ENCODE measurements around the gene RNASEH1. TPM values are rescaled to one million over a fixed set of nuclear protein-coding genes. Genes with fewer than 3 reads are reported as not detected.

The RNASEH1 gene
- total RNA-seq, 1 donor from 2014 or later, result 25.5 TPM

- peaks cover 2% of the 10 kb centered on the region for H3K36me3 Mint-ChIP-seq (ENCODE audit: unreplicated experiment)
- H3K27ac Mint-ChIP-seq (ENCODE audit: unreplicated experiment), result no peak overlapping the region
- peak; percentile 83 for DNase-seq (ENCODE audit: extremely low spot score, unreplicated experiment)
- no peak overlapping the region for H3K4me3 Mint-ChIP-seq (ENCODE audit: unreplicated experiment)
- peaks cover 12% of the 10 kb centered on the region for H3K4me1 Mint-ChIP-seq (ENCODE audit: unreplicated experiment)
- H3K9me3 Mint-ChIP-seq (ENCODE audit: unreplicated experiment), result no peaks in the 10 kb centered on the region
- TF ChIP-seq, protein P1, sequence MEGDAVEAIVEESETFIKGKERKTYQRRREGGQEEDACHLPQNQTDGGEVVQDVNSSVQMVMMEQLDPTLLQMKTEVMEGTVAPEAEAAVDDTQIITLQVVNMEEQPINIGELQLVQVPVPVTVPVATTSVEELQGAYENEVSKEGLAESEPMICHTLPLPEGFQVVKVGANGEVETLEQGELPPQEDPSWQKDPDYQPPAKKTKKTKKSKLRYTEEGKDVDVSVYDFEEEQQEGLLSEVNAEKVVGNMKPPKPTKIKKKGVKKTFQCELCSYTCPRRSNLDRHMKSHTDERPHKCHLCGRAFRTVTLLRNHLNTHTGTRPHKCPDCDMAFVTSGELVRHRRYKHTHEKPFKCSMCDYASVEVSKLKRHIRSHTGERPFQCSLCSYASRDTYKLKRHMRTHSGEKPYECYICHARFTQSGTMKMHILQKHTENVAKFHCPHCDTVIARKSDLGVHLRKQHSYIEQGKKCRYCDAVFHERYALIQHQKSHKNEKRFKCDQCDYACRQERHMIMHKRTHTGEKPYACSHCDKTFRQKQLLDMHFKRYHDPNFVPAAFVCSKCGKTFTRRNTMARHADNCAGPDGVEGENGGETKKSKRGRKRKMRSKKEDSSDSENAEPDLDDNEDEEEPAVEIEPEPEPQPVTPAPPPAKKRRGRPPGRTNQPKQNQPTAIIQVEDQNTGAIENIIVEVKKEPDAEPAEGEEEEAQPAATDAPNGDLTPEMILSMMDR (IDR thresholded peaks at IDR 0.05), result no peak
- H3K27me3 Mint-ChIP-seq (ENCODE audit: unreplicated experiment), result no peaks in the 10 kb centered on the region
Observed at GRCh38 chr2:3527886-3528785, 30.0 kb downstream of the RNASEH1 start.

DNA sequence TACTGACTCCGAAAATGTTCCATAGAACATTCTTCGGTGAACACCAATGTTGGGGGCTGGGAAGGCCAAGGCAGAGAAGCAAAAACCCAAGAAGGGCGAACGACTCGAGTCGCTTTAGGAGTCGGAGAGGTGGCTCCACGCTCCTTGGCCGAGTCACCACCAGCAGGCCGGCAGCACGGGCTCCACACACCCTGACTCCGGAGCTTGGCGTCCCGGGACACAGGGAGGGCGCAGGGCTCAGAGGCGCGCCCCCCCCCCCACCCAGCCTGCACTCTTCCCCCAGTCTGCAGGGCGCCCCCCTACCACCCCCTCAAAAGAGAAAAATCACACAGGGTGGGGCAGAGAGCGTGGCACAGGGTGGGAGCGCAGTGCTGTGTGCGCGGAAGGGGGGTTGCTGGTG lies 31.3 kb downstream of the RNASEH1 start:
- Mint-ChIP-seq H3K4me1 (ENCODE audit: unreplicated experiment) (peaks cover 12% of the 10 kb centered on the region), H3K27me3 (ENCODE audit: unreplicated experiment) (no peaks in the 10 kb centered on the region), H3K4me3 (ENCODE audit: unreplicated experiment) (no peak overlapping the region), H3K36me3 (ENCODE audit: unreplicated experiment) (peaks cover 2% of the 10 kb centered on the region), H3K27ac (ENCODE audit: unreplicated experiment) (no peak overlapping the region), H3K9me3 (ENCODE audit: unreplicated experiment) (no peaks in the 10 kb centered on the region)
- peak; percentile 36 for DNase-seq (ENCODE audit: extremely low spot score, unreplicated experiment)
- TF ChIP-seq, protein P1 (IDR thresholded peaks at IDR 0.05), result no peak

GRCh38 chr2:3523551-3524041 lies 34.5 kb downstream of the RNASEH1 start:
- no peaks in the 10 kb centered on the region for H3K9me3 Mint-ChIP-seq (ENCODE audit: unreplicated experiment)
- H3K4me1 Mint-ChIP-seq (ENCODE audit: unreplicated experiment), result peaks cover 33% of the 10 kb centered on the region
- no peak overlapping the region for H3K27ac Mint-ChIP-seq (ENCODE audit: unreplicated experiment)
- H3K4me3 Mint-ChIP-seq (ENCODE audit: unreplicated experiment), result no peak overlapping the region
- TF ChIP-seq, protein P1 (IDR thresholded peaks at IDR 0.05), result no peak
- no peaks in the 10 kb centered on the region for H3K27me3 Mint-ChIP-seq (ENCODE audit: unreplicated experiment)
- no peaks in the 10 kb centered on the region for H3K36me3 Mint-ChIP-seq (ENCODE audit: unreplicated experiment)
- DNase-seq (ENCODE audit: extremely low spot score, unreplicated experiment), result no peak

DNA sequence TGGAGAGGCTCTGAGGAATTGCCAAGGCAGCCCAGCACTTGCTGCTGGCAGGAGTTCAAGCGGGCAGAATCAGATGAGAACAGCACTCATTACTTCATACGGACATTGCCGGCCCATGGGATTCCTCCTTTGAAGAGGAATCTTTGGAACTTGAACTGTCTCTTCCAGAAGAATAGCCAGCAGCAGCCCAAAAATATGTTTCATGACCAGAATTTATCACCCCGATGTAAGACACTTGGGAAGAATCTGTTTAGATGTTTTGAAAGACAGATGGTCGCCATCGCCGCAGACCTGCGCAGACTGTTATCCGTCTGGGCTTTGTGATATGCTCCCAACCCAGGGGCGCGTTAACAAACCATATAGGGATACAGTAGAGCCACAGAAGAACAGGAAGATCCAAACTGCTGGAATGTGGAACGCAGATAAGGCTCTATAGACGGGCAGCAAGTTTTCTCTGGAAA lies 35.1 kb downstream of the RNASEH1 start:
- Mint-ChIP-seq H3K27ac (ENCODE audit: unreplicated experiment) (no peak overlapping the region), H3K4me1 (ENCODE audit: unreplicated experiment) (peaks cover 34% of the 10 kb centered on the region), H3K36me3 (ENCODE audit: unreplicated experiment) (no peaks in the 10 kb centered on the region), H3K9me3 (ENCODE audit: unreplicated experiment) (no peaks in the 10 kb centered on the region), H3K27me3 (ENCODE audit: unreplicated experiment) (no peaks in the 10 kb centered on the region), H3K4me3 (ENCODE audit: unreplicated experiment) (no peak overlapping the region)
- TF ChIP-seq, protein P1 (IDR thresholded peaks at IDR 0.05), result no peak
- no peak for DNase-seq (ENCODE audit: extremely low spot score, unreplicated experiment)

GRCh38 chr2:3520591-3520990 lies 37.5 kb downstream of the RNASEH1 start:
- Mint-ChIP-seq H3K36me3 (ENCODE audit: unreplicated experiment) (no peaks in the 10 kb centered on the region), H3K27ac (ENCODE audit: unreplicated experiment) (peak overlapping the region; percentile 93), H3K4me3 (ENCODE audit: unreplicated experiment) (peak overlapping the region; percentile 80), H3K9me3 (ENCODE audit: unreplicated experiment) (peaks cover 3% of the 10 kb centered on the region), H3K4me1 (ENCODE audit: unreplicated experiment) (peaks cover 42% of the 10 kb centered on the region), H3K27me3 (ENCODE audit: unreplicated experiment) (no peaks in the 10 kb centered on the region)
- DNase-seq (ENCODE audit: extremely low spot score, unreplicated experiment), result peak; percentile 49
- TF ChIP-seq, protein P1 (IDR thresholded peaks at IDR 0.05), result no peak
